Left renal pelvis (tissue), 4 donors: ENCODE measurements around the gene COL6A3. TPM values are rescaled to one million over a fixed set of nuclear protein-coding genes. Genes with fewer than 3 reads are reported as not detected.
A peak's percentile ranks its signal among the peaks of the same experiment; 100 is the strongest.

Experiments used
- DNase-seq, 4 donors: peaks; one replicate each; pipeline ENCODE4 v3.0.0-alpha.2; 2013; ENCODE audit warnings: low read depth in 4 of 4, low spot score in 3 of 4
- polyA plus RNA-seq, 4 donors: library from polyadenylated mRNA; unstranded; fragments of 120-200 nt; gene quantifications; one replicate each; pipeline ENCODE4 v1.2.1, GENCODE V29; 2013; ENCODE audit not compliant: insufficient read length in 4 of 4

Gene COL6A3
- polyA plus RNA-seq, 4 donors = 200 to 266 (median 254) TPM

DNA sequence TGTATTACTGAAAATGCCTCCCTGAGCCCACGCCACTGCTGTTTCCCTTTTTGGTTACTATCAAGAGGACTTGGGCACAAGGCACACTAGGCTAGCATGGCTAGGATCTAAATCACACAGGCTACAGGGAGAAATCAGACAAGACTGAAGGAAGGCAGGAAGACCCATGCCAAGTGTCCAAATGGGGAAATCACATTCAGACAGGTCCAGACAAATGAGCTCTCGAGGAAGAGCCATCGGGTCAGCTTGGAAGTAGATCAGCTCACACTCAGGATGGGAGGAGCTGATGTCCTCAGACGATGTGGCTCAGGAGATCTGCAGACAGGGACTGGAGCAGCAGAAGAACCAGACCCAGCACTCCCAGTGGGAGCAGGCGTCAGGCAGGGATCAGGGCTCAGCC, 113.2 kb downstream of the COL6A3 start:
- DNase-seq = no peak

DNA sequence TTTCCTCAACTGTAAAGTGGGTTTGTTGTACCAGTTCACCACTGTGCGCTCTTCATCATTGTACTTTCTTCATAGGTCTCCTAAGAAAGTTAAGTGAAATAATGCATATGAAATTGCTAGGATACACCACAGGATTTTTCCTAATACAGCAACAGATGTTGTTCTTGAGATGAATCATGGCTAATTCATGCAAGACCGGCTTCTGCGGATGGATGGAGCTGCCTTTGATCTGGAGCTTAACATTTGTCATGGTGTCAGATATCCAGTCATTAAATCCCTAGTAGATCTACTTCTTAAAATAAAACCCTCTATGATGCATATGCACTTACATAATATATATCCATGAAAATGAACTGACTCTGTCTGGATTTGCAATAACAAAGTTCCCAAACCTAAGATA, 114.1 kb downstream of the COL6A3 start:
- peak in 1 of 4 donors; percentile 47 for DNase-seq

DNA sequence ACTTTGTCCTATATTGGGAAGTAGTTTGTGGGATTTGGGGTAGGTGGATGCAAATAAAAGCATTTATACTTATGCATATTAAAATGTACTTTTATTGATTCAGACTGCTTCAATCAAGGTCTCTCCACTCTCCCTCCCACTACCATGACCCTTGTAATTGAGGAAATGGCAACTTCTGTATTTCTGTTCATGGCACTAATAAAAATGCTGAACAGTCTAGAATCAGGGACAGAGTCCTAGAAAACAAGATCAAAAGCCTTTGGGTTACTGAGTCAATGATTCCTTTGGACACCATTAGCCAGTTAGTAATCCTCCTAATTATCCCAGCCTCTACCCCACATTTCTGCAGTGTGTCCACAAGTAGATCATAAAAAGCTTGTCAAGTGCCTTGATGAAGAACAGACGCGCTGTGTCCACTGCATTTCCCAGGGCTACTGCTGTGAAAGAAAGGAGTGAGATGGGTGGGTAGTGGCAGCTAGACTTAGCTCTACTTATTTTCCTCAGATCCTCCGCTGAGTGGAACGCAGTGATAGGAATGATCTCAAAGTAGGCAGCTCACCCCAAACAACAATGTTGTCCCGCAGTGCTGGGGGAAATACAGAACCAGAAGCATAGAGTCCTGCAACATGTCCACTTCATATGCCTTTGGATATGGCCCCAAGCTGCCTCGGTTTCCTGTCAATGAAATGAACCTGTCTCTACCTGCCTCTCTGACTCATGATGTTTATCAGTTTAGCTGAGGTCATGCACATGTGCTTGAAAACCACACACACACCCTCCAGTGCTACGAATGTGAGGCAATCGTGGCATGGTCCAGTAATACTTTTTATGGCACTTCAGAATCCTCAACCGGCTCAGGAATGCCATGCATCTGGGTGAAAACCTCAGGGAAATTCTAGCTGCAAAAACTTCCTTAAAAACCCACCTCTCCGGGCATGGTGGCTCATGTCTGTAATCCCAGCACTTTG, 115.5 kb downstream of the COL6A3 start:
- no peak for DNase-seq

DNA sequence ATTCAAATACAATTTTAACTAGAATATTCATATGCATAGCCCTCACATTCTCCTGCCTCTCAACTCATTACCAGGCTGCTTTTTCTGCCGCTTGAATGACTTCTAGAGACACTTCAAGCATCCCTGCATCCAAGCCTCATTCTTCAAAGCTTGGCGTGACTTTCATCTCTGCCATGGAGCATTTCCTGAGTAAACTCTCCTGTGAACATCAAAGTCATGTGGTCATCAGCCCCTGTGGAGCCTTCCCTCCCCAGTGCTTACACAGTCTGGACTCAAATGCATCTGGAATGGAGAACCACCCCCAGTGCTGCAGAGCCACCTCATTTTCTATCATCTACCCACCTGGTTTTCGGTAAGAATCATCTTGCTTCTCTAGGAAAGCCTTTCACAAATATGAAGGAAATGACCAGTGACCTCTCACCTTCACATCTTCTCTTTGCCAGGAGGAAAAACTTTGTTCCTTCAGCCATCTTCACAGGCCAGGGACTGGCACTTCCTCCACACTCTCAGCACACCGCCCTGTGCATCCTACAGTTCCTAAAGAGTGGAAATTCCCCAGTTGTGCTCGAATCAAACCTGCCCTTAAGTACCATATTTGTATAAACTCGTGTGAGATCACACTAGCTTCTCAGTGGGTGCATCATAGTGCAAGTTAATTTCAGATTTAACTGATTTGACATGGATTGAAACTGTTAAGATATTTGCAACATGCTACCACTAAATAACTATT, 116.4 kb downstream of the COL6A3 start:
- DNase-seq = no peak

DNA sequence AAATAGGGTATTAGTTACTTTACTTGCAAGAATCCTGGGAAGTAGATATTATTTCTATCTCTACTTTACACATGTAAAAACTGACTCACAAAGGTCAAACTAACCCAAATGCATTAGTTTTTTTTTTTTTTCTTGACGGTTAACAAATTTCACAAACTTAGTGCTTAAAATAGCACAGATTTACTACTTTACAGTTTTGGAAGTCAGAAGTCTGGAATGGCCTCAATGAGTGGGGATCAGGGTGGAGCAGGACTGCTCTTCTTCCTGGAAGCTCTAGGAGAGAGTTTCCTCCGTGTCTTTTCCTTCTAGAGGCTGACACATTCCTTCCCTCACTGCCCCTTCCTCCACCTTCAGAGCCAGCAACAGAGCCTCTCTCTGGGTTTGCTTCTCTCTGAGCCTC, 117.2 kb downstream of the COL6A3 start:
- no peak for DNase-seq

DNA sequence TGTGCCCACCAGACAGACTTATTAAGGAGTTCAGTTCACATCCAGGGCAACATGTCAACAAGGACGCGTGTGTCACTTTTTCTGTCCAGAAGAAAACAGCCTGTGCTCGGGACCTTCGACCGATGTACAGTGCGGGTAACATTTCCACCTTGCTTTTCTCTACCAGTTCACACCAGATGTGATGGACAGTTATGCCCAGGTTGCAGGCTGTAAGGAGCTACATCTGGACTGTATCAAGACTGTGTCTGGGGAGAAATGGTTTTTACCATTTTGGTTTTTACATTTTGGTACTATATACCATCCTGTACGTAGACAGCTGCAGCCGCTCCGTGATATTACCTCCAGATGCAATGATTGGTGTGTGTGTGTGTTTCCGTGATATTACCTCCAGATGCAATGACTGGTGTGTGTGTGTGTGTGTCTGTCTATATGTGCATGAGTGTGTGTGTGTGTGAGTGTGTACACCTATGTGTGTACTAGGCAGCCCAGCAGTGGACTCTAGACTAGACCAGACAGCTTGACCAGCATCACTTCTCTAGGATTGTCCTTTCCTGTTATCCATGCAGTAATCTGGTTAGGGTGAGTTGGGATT, 118.0 kb downstream of the COL6A3 start:
- DNase-seq = no peak

DNA sequence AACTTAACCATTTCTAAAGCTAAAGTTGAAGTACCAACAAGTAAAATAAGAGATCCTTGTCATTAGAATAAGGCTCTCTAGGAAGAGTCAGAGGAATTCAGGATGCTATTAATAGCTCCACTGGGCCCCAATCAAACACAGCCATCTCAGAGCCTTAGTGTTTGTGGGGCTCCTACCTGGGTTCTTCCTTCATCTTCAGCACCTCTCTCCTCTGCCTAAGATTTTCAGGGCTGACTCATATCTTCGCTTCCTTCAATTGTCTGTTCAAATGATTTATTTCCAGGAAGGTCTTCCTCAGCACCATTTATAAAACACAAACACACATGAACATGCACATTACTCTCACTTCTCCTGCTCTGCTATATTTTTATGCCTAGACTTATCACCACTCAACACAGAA, 119.5 kb downstream of the COL6A3 start:
- DNase-seq = no peak

DNA sequence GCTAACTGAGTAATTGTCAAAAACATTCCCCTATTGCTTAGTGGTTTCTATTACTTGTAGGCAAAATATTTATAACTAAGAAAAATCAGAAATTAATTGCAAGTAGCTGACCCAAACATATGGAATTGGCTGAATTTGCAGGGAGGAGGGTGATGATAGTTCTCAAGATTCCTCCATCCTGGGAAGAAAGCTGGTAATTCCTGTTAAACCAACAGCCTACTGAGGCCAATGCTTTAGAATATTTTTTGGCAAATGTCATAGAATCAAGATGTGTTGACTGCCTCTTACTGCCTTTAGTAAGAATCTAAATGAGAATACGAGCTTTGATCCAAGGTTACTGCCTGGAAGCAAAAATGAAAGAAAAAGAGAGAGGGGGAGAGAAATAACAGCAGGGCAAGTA, 120.0 kb downstream of the COL6A3 start:
- DNase-seq = no peak

DNA sequence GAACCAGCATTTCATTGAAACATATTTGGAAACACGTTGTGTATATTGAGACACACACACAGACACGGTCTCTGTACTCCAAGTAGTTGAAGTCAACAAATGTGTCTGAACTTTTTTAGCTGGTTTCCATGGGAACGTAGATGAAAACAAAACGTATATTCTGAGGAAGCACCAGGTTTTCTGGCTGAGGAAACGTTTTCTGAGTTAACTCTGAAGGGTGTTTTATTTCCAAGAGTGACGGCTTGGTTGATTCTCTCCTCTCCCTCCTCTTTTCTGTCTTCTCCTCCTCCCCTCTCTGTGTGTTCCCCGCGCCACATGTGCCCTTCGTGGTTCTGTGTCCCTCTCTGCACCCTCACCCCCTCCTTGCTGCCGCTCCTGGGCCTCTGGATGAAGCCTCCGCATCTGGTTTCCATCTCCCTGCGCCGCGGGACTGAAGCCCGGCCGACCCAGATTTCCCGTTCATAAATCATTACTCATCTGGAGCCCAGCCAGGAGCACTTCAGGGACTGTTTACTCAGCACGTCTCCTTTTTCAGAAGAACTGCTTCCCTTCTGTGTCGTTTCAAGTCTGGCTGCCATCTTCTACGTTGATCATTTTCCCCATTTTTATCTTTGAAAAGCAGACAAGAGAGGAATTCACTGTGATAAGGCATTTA, 122.7 kb downstream of the COL6A3 start:
- peak; percentile 89 to 95 (median 94) for DNase-seq

DNA sequence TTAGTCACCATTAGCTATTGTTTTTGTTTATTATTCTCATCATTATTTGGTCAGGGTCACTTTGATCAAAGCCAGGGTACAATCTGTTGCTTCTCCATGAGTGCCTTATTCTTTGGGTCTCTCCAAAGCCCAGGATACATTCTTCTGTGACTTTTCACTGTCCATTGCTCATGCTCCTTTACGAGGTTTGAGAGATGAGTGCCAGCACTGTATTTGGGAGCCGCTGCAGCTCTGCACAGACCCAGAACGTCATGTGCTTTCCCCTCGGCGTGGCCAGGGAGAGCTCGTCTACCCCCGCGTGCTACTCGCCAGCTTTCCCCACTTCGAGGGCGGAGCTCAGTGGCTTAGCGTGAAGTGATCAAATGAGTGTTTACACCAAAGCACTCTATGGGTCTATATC, 123.7 kb downstream of the COL6A3 start:
- DNase-seq = no peak

DNA sequence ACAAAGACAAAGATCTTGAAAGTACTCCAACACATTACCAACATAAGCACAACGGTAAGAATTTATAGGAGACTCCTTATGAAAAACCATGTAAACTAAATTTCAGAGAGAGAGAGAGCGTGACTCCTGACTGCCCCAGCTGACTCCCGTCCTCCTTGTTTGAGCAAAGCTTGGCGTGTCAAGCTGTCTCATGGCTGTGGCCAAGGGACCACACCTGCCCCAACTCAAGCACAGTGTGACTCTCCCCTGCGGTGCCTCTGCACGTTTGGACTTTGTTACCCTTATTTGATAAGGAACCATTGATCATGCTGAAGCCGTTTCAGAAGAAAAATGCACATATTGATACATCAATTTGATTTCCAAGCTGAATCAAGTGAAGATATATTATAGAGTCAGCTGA, 124.8 kb downstream of the COL6A3 start:
- DNase-seq = no peak

DNA sequence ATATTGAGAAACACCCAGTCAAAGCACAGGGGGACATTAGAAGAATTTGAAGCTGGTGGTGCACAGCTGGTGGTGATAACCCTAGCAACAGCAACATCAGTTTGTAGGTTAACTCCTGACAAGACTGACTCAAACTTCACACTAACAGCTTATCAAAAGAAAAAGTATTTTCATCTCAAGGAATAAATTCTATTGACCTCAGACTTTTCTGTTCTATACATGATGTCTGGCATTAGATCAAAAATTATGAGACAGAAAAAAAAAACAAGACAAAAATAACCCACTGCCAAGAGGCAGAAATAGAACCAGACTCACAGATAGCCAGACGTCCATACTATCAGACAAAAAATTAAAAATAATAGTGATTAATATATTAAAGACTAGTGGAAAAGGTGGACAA, 126.1 kb downstream of the COL6A3 start:
- no peak for DNase-seq

DNA sequence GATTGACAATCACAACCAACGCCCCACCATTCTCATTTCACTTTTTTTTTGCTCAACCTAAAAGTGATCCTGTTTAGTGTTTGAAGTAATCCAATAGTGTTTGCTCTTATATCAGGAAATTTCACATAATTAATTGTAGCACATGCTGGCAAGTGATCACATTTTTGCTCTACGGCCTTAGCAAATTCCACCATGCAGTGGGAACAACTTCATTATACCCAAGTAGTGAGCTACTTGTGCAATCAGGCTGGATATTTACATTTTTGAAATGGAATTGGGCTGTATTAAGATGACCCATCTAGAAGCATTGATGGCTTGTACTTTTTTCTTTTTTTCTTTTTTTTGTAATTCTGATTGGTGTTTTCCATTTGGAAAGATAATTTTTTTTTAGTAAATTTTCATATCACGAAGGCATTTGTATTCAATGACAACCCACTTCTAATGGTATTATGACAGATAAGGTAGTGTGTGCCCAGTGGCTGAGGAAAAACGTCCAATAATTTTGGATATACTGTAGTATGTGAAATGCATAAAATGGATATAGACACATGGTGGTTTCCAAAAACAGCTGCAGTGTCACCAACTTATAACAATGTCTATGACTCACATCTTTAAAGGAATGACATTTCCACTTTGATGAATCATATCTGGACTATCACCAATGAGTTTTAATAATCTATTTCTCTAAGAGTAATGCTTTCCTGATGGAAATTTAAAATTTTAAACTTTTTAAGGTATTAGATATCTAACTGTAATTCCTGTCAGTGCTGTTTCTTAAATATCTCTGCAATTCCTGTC, 130.6 kb downstream of the COL6A3 start:
- DNase-seq = no peak

DNA sequence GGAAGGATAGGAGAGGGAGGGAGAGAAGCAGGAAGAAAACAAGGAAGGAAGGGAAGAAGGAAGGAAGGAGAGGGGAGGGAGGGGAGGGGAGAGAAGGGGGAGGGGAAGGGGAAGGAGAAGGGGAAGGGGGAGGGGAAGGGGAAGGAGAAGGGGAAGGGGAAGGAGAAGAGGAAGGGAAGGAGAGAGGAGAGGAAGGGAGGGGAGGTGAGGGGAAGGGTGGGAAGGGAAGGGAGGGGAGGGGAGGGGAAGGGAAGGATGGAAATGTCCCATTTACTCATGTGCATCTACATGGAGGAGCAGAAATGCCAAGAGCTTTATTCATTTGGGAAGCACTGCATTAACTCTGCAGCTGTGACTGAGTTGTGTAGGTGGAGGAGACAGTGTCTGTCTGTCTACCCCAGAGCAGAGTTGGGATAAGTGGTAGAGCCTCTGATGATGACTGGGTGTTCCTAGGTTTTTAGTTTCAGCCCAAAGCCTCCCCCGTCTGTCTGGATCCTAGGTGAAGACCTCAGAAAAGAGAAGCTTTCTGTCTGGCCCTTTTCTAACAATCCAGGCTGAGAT, 131.3 kb downstream of the COL6A3 start:
- no peak for DNase-seq

DNA sequence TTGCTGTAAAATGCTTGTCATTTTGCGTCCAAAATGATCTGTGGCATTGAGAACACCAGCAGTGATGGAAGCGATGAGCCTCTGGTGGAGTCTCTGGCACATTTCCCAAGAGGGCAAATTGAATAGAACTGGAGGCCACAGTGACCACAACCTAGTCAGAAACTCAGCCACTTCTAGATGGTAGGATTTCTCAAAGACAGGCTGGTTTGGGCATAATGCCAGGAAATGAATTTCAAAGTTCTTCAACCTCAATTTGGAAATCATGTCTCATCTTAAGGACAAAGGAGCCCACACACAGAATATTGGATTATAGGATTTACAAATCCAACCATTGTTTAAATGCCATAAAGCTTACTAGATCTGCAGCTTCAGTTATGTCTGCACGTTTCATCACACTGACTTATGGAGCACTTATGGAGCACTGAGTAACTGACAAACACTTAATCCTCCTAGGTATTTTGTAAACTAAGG, 132.1 kb downstream of the COL6A3 start:
- no peak for DNase-seq

DNA sequence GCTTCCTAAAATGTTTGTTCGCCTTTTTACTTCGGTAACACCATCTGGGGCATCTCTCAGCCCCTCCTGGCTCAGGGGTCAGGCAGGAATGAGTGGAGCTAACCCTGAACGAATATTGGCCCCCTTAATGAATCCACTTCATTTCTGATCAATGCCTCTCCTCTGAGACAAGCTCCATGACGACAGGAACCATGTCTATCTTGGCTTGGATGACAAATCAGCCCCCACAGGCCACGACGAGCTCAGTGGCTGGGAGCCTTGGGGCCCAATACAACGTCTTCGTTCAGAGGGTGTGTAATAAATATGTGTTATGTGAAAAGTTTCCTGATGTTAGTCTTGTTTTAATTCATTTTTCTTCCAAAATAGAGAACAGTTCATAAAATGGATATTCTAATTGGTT, 133.0 kb downstream of the COL6A3 start:
- no peak for DNase-seq

DNA sequence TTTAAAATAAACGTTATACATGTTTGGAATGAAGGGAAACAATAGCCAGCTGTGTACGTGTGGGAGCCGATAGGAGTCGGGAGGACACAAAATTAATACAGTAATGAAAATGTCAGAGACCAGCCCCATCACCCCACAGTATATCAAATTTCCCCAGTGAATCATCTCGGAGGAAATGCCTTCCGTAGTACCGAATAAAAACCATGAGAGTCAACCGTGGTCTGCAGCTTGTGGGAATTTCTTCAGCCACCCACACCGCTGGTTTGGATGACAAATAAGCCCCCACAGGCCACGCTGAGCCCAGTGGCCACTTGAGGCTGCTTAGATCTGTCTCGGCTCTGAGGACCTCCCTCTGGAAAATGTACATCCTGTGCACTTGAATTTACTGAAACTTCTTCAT, 133.7 kb downstream of the COL6A3 start:
- peak in 1 of 4 donors; percentile 50 for DNase-seq

DNA sequence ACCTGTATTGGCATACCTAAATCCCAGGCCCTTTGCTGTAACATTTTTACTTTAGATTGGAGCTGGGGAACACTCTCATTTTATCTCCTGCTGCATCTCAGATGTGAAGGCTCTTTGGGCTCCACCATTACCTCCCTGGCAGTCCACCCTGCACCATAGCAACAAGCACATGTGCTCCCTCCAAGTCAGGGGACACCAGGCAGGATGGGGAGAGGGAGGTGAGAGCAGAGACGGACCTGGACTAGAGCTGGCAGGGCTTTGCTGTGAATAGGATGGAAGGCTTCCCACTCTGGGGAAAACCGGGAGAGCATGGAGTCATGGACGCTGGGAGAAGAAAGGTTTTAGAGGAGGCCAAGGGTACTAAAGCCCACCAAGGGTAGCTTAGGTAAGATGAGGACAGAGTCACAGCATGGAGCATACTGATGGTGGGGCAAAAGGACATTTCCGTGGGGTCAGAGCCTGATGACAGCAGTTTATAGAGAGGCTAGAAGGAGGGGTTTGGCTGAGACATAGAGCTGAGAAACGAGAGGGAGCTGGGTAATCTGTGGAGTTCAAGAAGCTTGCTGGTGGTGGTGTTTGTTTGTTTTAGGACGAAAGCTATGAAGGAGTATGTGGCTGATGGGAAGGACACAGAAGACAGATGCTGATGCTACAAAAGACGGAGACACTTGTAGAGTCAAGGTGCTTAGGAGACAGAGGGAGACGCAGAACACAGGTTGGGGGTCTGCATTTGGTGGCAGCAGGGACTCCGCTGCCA, 134.8 kb downstream of the COL6A3 start:
- no peak for DNase-seq

DNA sequence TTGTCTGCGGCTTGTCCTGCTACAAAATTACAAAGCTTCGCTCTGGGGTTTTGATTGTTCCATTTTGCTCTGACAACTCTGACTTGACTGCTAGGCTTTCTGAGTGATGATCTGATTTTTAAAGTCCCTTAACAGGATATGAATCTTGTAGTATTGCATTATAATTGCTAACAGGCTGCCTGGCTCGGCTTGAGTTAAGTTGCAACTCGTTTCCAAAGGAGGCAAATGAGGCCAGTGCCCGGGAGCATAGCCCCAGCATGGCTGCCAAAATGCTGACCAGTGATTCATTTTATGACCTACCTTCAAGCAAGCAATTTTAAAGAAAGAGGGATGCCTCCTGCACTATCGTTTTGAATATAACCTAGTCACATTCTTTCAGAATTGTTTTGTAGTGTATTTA, 135.4 kb downstream of the COL6A3 start:
- no peak for DNase-seq
